ENCODE results near the gene DROSHA. TPM values are rescaled to one million over a fixed set of nuclear protein-coding genes. Genes with fewer than 3 reads are reported as not detected.

DROSHA gene
- polyA plus RNA-seq, 1 donor (not counting 4 experiments of a cell fraction or from before 2014, with no cell fraction given): 39.9 TPM

DNA sequence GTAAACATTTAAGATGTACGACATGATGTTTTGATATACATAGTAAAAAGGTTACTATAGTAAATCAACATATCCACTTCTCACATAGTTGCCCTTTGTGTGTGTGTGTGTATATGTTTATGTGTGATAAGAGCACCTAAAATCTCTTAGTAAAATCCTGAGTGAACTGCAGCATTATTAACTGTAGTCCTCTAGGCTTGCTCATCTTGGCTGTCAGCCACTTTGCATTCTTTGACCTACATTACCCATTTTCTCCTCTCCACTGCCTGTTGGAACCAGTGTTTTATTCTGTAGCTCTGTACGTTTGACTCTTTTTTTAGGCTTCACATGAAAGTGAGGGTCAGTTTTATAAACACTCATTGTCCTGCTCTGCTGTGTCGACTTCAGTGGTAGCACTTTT, 24.6 kb upstream of the DROSHA start:
- Histone ChIP-seq H3K4me2 (ENCODE audit: control insufficient read depth, extremely low read depth, insufficient read depth, low read depth, low read length) (no peak overlapping the region), H3K27ac (ENCODE audit: control insufficient read depth, insufficient read depth, low read length) (no peak overlapping the region), H3K4me3 (ENCODE audit: control insufficient read depth in 2 of 3, extremely low read depth in 1 of 3, insufficient read depth in 2 of 3, low read depth in 1 of 3, low read length in 3 of 3) (no peak overlapping the region), H3K9me1 (ENCODE audit: control insufficient read depth, extremely low read depth, insufficient read depth, low read length) (no peaks in the 10 kb centered on the region), H3K79me2 (ENCODE audit: control insufficient read depth, insufficient read depth, low read length) (no peaks in the 10 kb centered on the region), H3K36me3 (ENCODE audit: control insufficient read depth in 2 of 2, extremely low read depth in 1 of 2, insufficient read depth in 2 of 2, low read length in 2 of 2) (peaks cover 2 to 7% of the 10 kb centered on the region in 2 experiments), H3K9me3 (ENCODE audit: control insufficient read depth, low read depth, low read length) (no peaks in the 10 kb centered on the region), H2AFZ (ENCODE audit: control insufficient read depth, low read length) (no peak overlapping the region), H3K9ac (ENCODE audit: control insufficient read depth, extremely low read depth, insufficient read depth, low read length) (no peak overlapping the region), H3K27me3 (ENCODE audit: control insufficient read depth, extremely low read depth, insufficient read depth, low read length) (no peaks in the 10 kb centered on the region), H4K20me1 (ENCODE audit: control insufficient read depth, extremely low read depth, insufficient read depth, low read length) (no peaks in the 10 kb centered on the region), H3K4me1 (ENCODE audit: control insufficient read depth, extremely low read depth, insufficient read depth, low read length) (peaks cover 7% of the 10 kb centered on the region)
- no peak for DNase-seq (ENCODE audit: low read depth, low spot score)
- dilution Hi-C loops (cut with MboI; ENCODE audit: extremely low pct_ligation_motif_present, low sequenced_read_pairs): no loop called here
- TF ChIP-seq EZH2 (IDR thresholded peaks at IDR 0.05; ENCODE audit: low read length): no peak
- TF ChIP-seq, protein P1, sequence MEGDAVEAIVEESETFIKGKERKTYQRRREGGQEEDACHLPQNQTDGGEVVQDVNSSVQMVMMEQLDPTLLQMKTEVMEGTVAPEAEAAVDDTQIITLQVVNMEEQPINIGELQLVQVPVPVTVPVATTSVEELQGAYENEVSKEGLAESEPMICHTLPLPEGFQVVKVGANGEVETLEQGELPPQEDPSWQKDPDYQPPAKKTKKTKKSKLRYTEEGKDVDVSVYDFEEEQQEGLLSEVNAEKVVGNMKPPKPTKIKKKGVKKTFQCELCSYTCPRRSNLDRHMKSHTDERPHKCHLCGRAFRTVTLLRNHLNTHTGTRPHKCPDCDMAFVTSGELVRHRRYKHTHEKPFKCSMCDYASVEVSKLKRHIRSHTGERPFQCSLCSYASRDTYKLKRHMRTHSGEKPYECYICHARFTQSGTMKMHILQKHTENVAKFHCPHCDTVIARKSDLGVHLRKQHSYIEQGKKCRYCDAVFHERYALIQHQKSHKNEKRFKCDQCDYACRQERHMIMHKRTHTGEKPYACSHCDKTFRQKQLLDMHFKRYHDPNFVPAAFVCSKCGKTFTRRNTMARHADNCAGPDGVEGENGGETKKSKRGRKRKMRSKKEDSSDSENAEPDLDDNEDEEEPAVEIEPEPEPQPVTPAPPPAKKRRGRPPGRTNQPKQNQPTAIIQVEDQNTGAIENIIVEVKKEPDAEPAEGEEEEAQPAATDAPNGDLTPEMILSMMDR (optimal IDR thresholded peaks at IDR 0.05 in 1 of 3, IDR thresholded peaks at IDR 0.05 in 1 of 3, conservative IDR thresholded peaks at IDR 0.05 in 1 of 3; ENCODE audit: extremely low read depth in 1 of 3, insufficient read depth in 2 of 3, low read length in 3 of 3): no peak
- FAIRE-seq: no peak

DNA sequence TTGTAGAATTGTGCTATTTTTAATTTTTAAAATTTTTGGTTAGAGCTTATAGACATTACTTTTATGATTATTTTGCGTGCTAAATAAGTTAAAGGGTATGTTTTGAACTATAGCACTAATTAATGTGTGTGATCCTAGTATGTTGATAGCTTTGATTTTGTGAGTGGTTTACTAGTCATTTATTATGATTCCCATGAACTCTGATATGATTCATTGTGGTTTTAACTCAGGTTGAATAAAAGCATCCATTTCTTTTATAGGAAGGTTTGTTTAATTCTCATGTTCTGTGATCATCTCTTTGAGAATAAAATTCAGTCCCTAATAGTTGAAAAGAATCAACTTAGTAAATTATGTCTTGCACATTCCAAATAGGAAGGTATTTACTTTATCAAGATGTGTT, 22.7 kb upstream of the DROSHA start:
- no peak overlapping the region for H3K27ac ChIP-seq (ENCODE audit: control insufficient read depth, insufficient read depth, low read length)
- no peaks in the 10 kb centered on the region for H4K20me1 ChIP-seq (ENCODE audit: control insufficient read depth, extremely low read depth, insufficient read depth, low read length)
- TF ChIP-seq EZH2 (IDR thresholded peaks at IDR 0.05; ENCODE audit: low read length): no peak
- TF ChIP-seq, protein P1 (optimal IDR thresholded peaks at IDR 0.05 in 1 of 3, IDR thresholded peaks at IDR 0.05 in 1 of 3, conservative IDR thresholded peaks at IDR 0.05 in 1 of 3; ENCODE audit: extremely low read depth in 1 of 3, insufficient read depth in 2 of 3, low read length in 3 of 3): no peak
- H3K36me3 ChIP-seq (ENCODE audit: control insufficient read depth in 2 of 2, extremely low read depth in 1 of 2, insufficient read depth in 2 of 2, low read length in 2 of 2): peaks cover 2 to 7% of the 10 kb centered on the region in 2 experiments
- H3K27me3 ChIP-seq (ENCODE audit: control insufficient read depth, extremely low read depth, insufficient read depth, low read length): no peaks in the 10 kb centered on the region
- no peak overlapping the region for H3K9ac ChIP-seq (ENCODE audit: control insufficient read depth, extremely low read depth, insufficient read depth, low read length)
- no peak overlapping the region for H2AFZ ChIP-seq (ENCODE audit: control insufficient read depth, low read length)
- H3K79me2 ChIP-seq (ENCODE audit: control insufficient read depth, insufficient read depth, low read length): no peaks in the 10 kb centered on the region
- H3K9me1 ChIP-seq (ENCODE audit: control insufficient read depth, extremely low read depth, insufficient read depth, low read length): no peaks in the 10 kb centered on the region
- H3K9me3 ChIP-seq (ENCODE audit: control insufficient read depth, low read depth, low read length): no peaks in the 10 kb centered on the region
- dilution Hi-C loops (cut with MboI; ENCODE audit: extremely low pct_ligation_motif_present, low sequenced_read_pairs): no loop called here
- no peak overlapping the region for H3K4me2 ChIP-seq (ENCODE audit: control insufficient read depth, extremely low read depth, insufficient read depth, low read depth, low read length)
- no peak overlapping the region for H3K4me3 ChIP-seq (ENCODE audit: control insufficient read depth in 2 of 3, extremely low read depth in 1 of 3, insufficient read depth in 2 of 3, low read depth in 1 of 3, low read length in 3 of 3)
- FAIRE-seq: no peak
- peaks cover 7% of the 10 kb centered on the region for H3K4me1 ChIP-seq (ENCODE audit: control insufficient read depth, extremely low read depth, insufficient read depth, low read length)
- no peak for DNase-seq (ENCODE audit: low read depth, low spot score)

All from keratinocyte (primary cell).